Measurements from ENCODE around the gene NR1H3. TPM values are rescaled to one million over a fixed set of nuclear protein-coding genes. Genes with fewer than 3 reads are reported as not detected.

NR1H3 gene
- total and polyA plus RNA-seq, 4 donors, result 52.8 to 57.3 (median 55.6) TPM

DNA sequence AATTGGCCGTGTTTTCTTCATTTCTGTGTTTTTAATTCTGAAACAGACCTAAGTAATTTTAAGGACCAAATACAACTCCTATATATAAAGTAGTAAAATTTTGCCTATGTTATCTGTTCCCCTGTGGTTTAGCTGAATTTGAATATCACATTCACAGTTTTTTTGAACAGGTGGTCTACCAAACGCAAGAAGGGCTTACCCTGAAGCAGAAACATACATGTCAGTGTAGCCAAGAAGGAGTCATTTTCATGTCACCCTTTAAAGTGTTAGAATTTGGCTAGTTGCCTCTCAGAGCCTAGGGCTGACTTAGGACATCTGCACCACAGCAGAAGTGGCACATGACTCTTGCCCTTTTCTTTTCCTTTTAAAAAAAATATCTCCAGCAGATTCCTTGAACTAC, 60.4 kb downstream of the NR1H3 start:
- Histone ChIP-seq H3K36me3 (ENCODE audit: control insufficient read depth in 4 of 4, insufficient read depth in 3 of 4, low read depth in 1 of 4, low read length in 3 of 4) (peaks cover 13 to 35% (median 22%) of the 10 kb centered on the region in 4 donors), H3K27me3 (ENCODE audit: control insufficient read depth in 4 of 4, insufficient read depth in 4 of 4, low read length in 3 of 4) (no peaks in the 10 kb centered on the region), H3K4me1 (ENCODE audit: control insufficient read depth in 4 of 4, insufficient read depth in 4 of 4, low read length in 3 of 4) (no peaks in the 10 kb centered on the region), H3K9ac (ENCODE audit: low read depth in 1 of 2, low read length in 2 of 2) (no peak overlapping the region), H3K9me3 (ENCODE audit: control insufficient read depth in 4 of 4, low read length in 3 of 4) (no peaks in the 10 kb centered on the region), H3K27ac (ENCODE audit: low read depth in 1 of 2, low read length in 2 of 2) (no peak overlapping the region), H3K4me3 (ENCODE audit: low read depth in 1 of 3, low read length in 3 of 3) (no peak overlapping the region)
- no peak for DNase-seq (ENCODE audit: low spot score)
- no peak for TF ChIP-seq NR2F2 (IDR thresholded peaks at IDR 0.05)
- no peak for TF ChIP-seq YY1 (IDR thresholded peaks at IDR 0.05)
- no peak for TF ChIP-seq HNF4G (IDR thresholded peaks at IDR 0.05)
- TF ChIP-seq, protein P1, sequence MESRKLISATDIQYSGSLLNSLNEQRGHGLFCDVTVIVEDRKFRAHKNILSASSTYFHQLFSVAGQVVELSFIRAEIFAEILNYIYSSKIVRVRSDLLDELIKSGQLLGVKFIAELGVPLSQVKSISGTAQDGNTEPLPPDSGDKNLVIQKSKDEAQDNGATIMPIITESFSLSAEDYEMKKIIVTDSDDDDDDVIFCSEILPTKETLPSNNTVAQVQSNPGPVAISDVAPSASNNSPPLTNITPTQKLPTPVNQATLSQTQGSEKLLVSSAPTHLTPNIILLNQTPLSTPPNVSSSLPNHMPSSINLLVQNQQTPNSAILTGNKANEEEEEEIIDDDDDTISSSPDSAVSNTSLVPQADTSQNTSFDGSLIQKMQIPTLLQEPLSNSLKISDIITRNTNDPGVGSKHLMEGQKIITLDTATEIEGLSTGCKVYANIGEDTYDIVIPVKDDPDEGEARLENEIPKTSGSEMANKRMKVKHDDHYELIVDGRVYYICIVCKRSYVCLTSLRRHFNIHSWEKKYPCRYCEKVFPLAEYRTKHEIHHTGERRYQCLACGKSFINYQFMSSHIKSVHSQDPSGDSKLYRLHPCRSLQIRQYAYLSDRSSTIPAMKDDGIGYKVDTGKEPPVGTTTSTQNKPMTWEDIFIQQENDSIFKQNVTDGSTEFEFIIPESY (IDR thresholded peaks at IDR 0.05), result no peak
- TF ChIP-seq, protein P2, sequence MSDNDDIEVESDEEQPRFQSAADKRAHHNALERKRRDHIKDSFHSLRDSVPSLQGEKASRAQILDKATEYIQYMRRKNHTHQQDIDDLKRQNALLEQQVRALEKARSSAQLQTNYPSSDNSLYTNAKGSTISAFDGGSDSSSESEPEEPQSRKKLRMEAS (IDR thresholded peaks at IDR 0.05), result no peak
- no peak for TF ChIP-seq GABPA (IDR thresholded peaks at IDR 0.05 in 1 of 2, conservative IDR thresholded peaks at IDR 0.05 in 1 of 2)
- TF ChIP-seq, protein P3, sequence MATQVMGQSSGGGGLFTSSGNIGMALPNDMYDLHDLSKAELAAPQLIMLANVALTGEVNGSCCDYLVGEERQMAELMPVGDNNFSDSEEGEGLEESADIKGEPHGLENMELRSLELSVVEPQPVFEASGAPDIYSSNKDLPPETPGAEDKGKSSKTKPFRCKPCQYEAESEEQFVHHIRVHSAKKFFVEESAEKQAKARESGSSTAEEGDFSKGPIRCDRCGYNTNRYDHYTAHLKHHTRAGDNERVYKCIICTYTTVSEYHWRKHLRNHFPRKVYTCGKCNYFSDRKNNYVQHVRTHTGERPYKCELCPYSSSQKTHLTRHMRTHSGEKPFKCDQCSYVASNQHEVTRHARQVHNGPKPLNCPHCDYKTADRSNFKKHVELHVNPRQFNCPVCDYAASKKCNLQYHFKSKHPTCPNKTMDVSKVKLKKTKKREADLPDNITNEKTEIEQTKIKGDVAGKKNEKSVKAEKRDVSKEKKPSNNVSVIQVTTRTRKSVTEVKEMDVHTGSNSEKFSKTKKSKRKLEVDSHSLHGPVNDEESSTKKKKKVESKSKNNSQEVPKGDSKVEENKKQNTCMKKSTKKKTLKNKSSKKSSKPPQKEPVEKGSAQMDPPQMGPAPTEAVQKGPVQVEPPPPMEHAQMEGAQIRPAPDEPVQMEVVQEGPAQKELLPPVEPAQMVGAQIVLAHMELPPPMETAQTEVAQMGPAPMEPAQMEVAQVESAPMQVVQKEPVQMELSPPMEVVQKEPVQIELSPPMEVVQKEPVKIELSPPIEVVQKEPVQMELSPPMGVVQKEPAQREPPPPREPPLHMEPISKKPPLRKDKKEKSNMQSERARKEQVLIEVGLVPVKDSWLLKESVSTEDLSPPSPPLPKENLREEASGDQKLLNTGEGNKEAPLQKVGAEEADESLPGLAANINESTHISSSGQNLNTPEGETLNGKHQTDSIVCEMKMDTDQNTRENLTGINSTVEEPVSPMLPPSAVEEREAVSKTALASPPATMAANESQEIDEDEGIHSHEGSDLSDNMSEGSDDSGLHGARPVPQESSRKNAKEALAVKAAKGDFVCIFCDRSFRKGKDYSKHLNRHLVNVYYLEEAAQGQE (IDR thresholded peaks at IDR 0.05), result no peak
- TF ChIP-seq, protein P4, sequence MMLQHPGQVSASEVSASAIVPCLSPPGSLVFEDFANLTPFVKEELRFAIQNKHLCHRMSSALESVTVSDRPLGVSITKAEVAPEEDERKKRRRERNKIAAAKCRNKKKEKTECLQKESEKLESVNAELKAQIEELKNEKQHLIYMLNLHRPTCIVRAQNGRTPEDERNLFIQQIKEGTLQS (IDR thresholded peaks at IDR 0.05), result no peak
- 95% methylated on average over 2 of the region's 2 CpGs for WGBS

Other genes with a start within 250 kb of the NR1H3 start
- gene ARFGAP2, start 81.1 kb upstream of the NR1H3 start, total RNA-seq, result 100 to 1,000 TPM in 1 of 2 donors, 10 to 100 TPM in 1; 61.1 to 163 TPM
- 10 to 100 TPM; 37.3 to 44.9 TPM for gene ARFGAP2, start 81.1 kb upstream of the NR1H3 start, polyA plus RNA-seq
- 10 to 100 TPM; 12.1 to 20.6 TPM for gene PACSIN3, start 71.6 kb upstream of the NR1H3 start, total RNA-seq
- 10 to 100 TPM; 18.7 to 23.3 TPM for gene PACSIN3, start 71.6 kb upstream of the NR1H3 start, polyA plus RNA-seq
- gene DDB2, start 43.0 kb upstream of the NR1H3 start, total RNA-seq, result 1 to 10 TPM; 6.6 to 7.6 TPM
- 10 to 100 TPM in 1 of 2 donors, 1 to 10 TPM in 1; 10.0 to 11.9 TPM for gene DDB2, start 43.0 kb upstream of the NR1H3 start, polyA plus RNA-seq
- gene ACP2, start 9.2 kb upstream of the NR1H3 start, total RNA-seq, result 10 to 100 TPM; 81.7 to 94.4 TPM
- 10 to 100 TPM; 40.3 to 76.9 TPM for gene ACP2, start 9.2 kb upstream of the NR1H3 start, polyA plus RNA-seq
- gene MADD, start 12.1 kb downstream of the NR1H3 start, total RNA-seq, result 10 to 100 TPM in 1 of 2 donors, 1 to 10 TPM in 1; 9.9 to 20.5 TPM
- gene MADD, start 12.1 kb downstream of the NR1H3 start, polyA plus RNA-seq, result 10 to 100 TPM in 1 of 2 donors, 1 to 10 TPM in 1; 9.9 to 12.2 TPM
- under 1 TPM in 1 of 2 donors, not detected in 1; 0.25 TPM for gene MYBPC3, start 94.7 kb downstream of the NR1H3 start, total RNA-seq
- gene MYBPC3, start 94.7 kb downstream of the NR1H3 start, polyA plus RNA-seq, result under 1 TPM in 1 of 2 donors, not detected in 1; 0.01 TPM
- gene SPI1, start 120.6 kb downstream of the NR1H3 start, total RNA-seq, result 10 to 100 TPM; 12.5 to 14.2 TPM
- gene SPI1, start 120.6 kb downstream of the NR1H3 start, polyA plus RNA-seq, result 10 to 100 TPM in 1 of 2 donors, 1 to 10 TPM in 1; 2.3 to 14.4 TPM
- 10 to 100 TPM in 1 of 2 donors, 1 to 10 TPM in 1; 8.2 to 13.0 TPM for gene SLC39A13, start 150.6 kb downstream of the NR1H3 start, total RNA-seq
- 10 to 100 TPM in 1 of 2 donors, 1 to 10 TPM in 1; 8.4 to 17.5 TPM for gene SLC39A13, start 150.6 kb downstream of the NR1H3 start, polyA plus RNA-seq
- gene PSMC3, start 168.4 kb downstream of the NR1H3 start, total RNA-seq, result 10 to 100 TPM; 58.0 to 96.6 TPM
- 100 to 1,000 TPM; 110 TPM for gene PSMC3, start 168.4 kb downstream of the NR1H3 start, polyA plus RNA-seq
- gene RAPSN, start 191.1 kb downstream of the NR1H3 start, total RNA-seq, result under 1 TPM in 1 of 2 donors, not detected in 1; 0.59 TPM
- under 1 TPM; 0.12 to 0.28 TPM for gene RAPSN, start 191.1 kb downstream of the NR1H3 start, polyA plus RNA-seq

All from liver (tissue), 9 donors.